Upper lobe of right lung (tissue), 1 donor: Measurements from ENCODE around the gene SLC9A5. TPM values are rescaled to one million over a fixed set of nuclear protein-coding genes. Genes with fewer than 3 reads are reported as not detected.

ENCODE experiments used
- ATAC-seq: fragments of 200-7000 bp; cut with Tn5 transposase; one replicate; pipeline ENCODE4 v1.9.1; 2020; ENCODE audit warnings: mild to moderate bottlenecking, moderate library complexity
- DNase-seq: peaks from one replicate; pipeline ENCODE4 v3.0.0-alpha.2; 2020
- H3K27ac ChIP-seq: fragments of 200-600 bp; one replicate; pipeline ENCODE4 v1.8.0; 2022
- H3K27me3 ChIP-seq: fragments of 200-600 bp; one replicate; pipeline ENCODE4 v1.8.0; 2022; ENCODE audit warnings: mild to moderate bottlenecking
- H3K36me3 ChIP-seq: fragments of 200-600 bp; one replicate; pipeline ENCODE4 v1.8.0; 2022
- H3K4me1 ChIP-seq: fragments of 200-600 bp; one replicate; pipeline ENCODE4 v1.8.0; 2022
- H3K4me3 ChIP-seq: fragments of 200-600 bp; one replicate; pipeline ENCODE4 v1.8.0; 2022; ENCODE audit warnings: mild to moderate bottlenecking
- H3K9me3 ChIP-seq: fragments of 200-600 bp; one replicate; pipeline ENCODE4 v1.8.0; 2022
- intact Hi-C: fragments of 100-400 bp; cut with DNase I; formaldehyde crosslinking; loops from one replicate; pipeline ENCODE4 v1.11.0; 2022
- total RNA-seq: library from RNA; stranded (reverse); fragmentation: NEBNext Ultra II Directional; extraction: Animal tissue kit (Norgen Biotek cat#: 25700); gene quantifications from one replicate; pipeline ENCODE4 v1.2.1, GENCODE V29; 2021
- TF ChIP-seq, protein P1 (sequence below): fragments of 200-600 bp; IDR thresholded peaks from one replicate; pipeline ENCODE4 v1.8.0; 2022; ENCODE audit warnings: antibody characterized with exemption
- donor health status: DM: no; HTN: yes; CAD: no; lungs with severe emphysema.

The SLC9A5 gene
- total RNA-seq, 1 donor from 2014 or later = 2.4 TPM

DNA sequence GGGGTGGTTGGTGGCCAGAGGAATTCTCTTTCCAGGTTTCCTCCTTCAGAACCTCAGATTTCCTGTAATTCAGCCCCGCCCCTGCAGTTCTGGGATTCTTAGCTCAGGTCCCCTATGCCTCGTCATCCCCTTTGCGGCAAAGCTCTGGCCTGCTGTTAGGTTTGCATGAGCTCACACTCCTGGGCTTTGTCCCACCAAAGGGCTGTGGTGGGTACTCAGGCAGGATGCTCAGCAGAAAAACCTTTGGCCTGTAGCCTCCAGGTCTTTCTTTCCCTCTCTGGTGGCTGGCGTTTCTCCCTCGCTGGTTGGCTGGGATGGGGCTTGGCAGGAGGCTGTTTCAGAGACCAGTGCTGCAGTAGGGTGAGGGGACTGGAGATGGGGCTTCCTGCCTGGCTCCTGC lies 21.0 kb downstream of the SLC9A5 start:
- no peak overlapping the region for H3K4me3 ChIP-seq

DNA sequence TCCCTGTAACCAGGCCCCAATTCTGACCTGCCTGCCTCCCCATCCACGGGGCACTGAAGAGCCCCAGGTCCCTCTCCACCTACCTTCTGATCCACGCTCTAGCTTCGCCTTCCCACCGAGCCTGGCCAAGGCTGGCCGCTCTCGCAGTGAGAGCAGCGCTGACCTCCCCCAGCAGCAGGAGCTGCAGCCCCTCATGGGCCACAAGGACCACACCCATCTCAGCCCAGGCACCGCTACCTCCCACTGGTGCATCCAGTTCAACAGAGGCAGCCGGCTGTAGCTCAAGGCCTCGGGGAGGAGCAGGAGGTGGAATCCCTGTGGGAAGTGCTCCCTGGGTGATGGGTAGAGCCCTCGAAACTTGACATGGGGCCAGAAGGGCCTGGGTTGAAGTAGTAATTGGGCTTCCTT lies 22.2 kb downstream of the SLC9A5 start:
- TF ChIP-seq, protein P1, sequence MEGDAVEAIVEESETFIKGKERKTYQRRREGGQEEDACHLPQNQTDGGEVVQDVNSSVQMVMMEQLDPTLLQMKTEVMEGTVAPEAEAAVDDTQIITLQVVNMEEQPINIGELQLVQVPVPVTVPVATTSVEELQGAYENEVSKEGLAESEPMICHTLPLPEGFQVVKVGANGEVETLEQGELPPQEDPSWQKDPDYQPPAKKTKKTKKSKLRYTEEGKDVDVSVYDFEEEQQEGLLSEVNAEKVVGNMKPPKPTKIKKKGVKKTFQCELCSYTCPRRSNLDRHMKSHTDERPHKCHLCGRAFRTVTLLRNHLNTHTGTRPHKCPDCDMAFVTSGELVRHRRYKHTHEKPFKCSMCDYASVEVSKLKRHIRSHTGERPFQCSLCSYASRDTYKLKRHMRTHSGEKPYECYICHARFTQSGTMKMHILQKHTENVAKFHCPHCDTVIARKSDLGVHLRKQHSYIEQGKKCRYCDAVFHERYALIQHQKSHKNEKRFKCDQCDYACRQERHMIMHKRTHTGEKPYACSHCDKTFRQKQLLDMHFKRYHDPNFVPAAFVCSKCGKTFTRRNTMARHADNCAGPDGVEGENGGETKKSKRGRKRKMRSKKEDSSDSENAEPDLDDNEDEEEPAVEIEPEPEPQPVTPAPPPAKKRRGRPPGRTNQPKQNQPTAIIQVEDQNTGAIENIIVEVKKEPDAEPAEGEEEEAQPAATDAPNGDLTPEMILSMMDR = no peak
- no peaks in the 10 kb centered on the region for H3K9me3 ChIP-seq
- H3K4me3 ChIP-seq = no peak overlapping the region
- H3K36me3 ChIP-seq = no peaks in the 10 kb centered on the region
- H3K4me1 ChIP-seq = no peaks in the 10 kb centered on the region
- intact Hi-C loops = loop anchor here (10.0 kb wide), 1 partner anchor 124 kb away; the partner anchor contains the start of gene TPPP3
- no peak for DNase-seq
- no peaks in the 10 kb centered on the region for H3K27me3 ChIP-seq
- ATAC-seq = peak; percentile 17
- no peak overlapping the region for H3K27ac ChIP-seq

More for the DNA sequence above, 21.0 kb downstream of the SLC9A5 start:
- H3K27me3 ChIP-seq = no peaks in the 10 kb centered on the region
- H3K9me3 ChIP-seq = no peaks in the 10 kb centered on the region
- no peaks in the 10 kb centered on the region for H3K4me1 ChIP-seq
- ATAC-seq = peak; percentile 31
- DNase-seq = no peak
- no peaks in the 10 kb centered on the region for H3K36me3 ChIP-seq
- intact Hi-C loops = loop anchor here (10.0 kb wide), 1 partner anchor 125 kb away; the partner anchor contains the start of gene TPPP3
- TF ChIP-seq, protein P1 = no peak
- H3K27ac ChIP-seq = no peak overlapping the region

DNA sequence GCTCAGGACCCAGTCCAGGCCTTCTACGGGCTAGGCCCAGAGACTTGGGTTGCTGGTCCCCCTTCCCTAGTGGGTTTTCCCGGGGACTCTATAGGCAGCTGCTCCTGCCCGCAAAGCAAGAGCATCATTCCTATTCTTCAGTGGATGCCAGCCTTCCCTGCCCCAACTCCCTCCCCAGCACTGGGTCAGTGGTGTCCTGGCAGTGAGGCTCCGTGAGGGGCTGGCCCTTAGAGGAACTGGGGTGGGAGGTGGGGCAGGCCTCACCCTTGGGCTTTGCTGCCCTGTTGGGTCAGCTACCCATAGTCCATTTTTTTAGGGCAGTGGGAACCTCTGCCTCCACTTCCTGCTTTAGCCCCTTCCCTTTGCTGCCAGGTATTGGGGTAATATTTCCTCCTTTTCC lies 22.7 kb downstream of the SLC9A5 start:
- H3K27me3 ChIP-seq = no peaks in the 10 kb centered on the region
- H3K4me1 ChIP-seq = no peaks in the 10 kb centered on the region
- DNase-seq (no peak), ATAC-seq (peak; percentile 6)
- H3K27ac ChIP-seq = no peak overlapping the region
- H3K36me3 ChIP-seq = peaks cover 5% of the 10 kb centered on the region
- TF ChIP-seq, protein P1 = no peak
- H3K4me3 ChIP-seq = no peak overlapping the region
- intact Hi-C loops = loop anchor here (10.0 kb wide), 1 partner anchor 123 kb away; the partner anchor contains the start of gene TPPP3
- no peaks in the 10 kb centered on the region for H3K9me3 ChIP-seq

DNA sequence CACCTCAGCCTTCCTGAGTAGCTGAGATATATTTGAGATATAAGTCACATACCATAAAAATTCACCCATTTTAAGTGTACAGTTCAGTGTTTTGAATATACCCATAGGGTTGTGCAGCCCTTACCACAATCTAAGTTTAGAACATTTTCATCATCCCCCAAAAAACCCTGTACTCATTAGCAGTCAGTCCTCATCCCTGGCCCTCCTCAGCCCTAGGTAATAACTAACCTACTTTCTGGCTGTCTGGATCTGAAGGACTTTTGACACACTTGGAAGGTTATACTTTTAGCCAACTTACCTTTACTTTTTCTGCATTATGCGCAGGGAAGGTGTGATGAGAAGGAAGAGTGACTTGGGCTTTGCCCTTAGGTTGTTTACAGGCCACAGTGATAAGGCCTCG lies 26.5 kb downstream of the SLC9A5 start:
- Histone ChIP-seq H3K4me1 (peaks cover 15% of the 10 kb centered on the region), H3K36me3 (peaks cover 8% of the 10 kb centered on the region), H3K27ac (no peak overlapping the region), H3K9me3 (no peaks in the 10 kb centered on the region), H3K27me3 (no peaks in the 10 kb centered on the region), H3K4me3 (no peak overlapping the region)
- ATAC-seq (no peak), DNase-seq (no peak)
- intact Hi-C loops = loop anchor here (10.0 kb wide), 1 partner anchor 119 kb away; the partner anchor contains the start of gene TPPP3
- TF ChIP-seq, protein P1 = no peak

DNA sequence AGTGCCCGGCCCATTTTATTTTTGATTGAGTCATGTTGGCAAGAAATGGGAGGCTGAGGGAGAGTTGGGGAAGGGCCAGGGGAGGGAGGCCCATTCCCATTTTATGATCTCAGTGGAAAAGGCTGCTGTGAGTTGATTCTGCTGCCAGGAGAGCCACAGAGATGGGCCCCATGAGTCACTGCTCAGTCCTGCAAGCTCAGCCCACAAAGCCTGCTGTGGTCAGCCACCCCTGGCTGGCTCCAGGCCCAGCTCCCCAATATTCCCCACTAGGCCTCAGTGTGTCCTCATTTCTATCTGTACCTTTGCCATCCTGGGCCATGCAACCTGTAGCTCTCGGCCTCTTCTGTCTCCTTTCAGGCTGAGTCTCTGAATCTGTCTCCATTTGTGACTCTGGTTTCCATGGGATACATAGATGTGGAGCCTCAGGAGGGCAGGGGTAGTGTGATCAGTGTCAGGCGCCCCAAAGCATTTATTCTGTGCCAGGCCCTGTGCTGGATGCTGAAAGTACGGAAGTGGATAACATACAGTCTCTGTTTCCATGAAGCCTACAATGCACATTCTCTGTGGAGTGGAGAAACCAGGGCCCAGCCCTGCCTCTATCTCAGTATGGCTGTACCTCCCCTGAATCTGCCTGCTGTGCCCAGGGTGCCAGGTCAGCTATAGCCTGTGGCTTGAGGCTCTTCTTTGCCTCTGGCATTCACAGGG lies 28.7 kb downstream of the SLC9A5 start:
- ATAC-seq = no peak
- TF ChIP-seq, protein P1 = no peak
- Histone ChIP-seq H3K36me3 (peaks cover 8% of the 10 kb centered on the region), H3K9me3 (no peaks in the 10 kb centered on the region), H3K27ac (peak overlapping the region; percentile 17), H3K4me3 (peak overlapping the region; percentile 1), H3K27me3 (no peaks in the 10 kb centered on the region), H3K4me1 (peaks cover 15% of the 10 kb centered on the region)
- intact Hi-C loops = loop anchor here (10.0 kb wide), 1 partner anchor 117 kb away; the partner anchor contains the start of gene TPPP3
- DNase-seq = no peak
